ENCODE results near the gene ARHGAP26.

Gene ARHGAP26

DNA sequence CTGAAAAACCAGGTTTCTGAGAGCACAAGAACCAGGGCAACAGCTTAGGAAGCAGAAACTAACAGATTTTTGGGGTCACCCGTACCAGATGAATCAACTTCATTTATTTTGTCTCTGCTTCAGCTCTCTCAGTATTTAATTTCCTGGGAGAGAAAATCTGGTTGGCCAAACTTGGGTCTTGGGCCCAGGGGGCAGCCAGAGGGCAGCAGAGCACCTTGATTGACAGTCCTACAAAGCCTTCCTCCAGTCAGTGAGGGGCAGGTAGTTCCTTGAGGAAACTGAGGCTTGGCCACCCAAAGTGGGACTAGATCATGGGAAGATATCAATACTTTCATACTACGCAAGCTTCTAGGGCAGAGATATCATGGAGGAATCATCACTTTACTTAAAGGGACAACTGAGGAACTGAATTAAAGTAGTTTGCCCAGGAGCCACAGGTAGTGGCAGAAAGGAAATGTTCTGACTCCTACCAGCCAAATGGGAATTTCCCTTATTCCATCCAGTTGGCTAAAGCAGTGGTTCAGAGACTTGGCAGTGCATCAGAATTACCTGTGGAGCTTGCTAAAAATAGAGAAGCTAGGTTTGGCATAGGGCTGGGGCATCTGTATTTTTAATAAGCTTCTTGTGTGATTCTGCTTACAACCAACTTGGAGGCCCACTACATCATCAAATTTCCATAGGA is 21.5 kb upstream of the ARHGAP26 start:
- DNase-seq (ENCODE audit: low spot score) = peak; percentile 24

DNA sequence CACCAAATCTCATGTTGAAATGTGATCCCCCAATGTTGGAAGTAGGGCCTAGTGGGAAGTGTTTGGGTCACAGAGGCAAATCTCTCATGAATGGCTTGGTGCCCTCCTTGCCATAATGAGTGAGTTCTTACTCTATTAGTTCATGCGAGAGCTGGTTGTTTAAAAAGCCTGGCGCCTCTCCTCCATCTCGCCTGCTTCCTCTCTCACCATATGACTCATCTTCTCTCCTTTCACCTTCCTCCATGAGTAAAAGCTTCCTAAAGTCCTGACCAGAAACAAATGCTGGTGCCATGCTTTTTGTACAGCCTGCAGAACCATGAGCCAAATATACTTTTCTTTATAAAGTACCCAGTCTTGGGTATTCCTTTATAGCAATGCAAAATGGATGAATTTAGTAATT is 20.9 kb upstream of the ARHGAP26 start:
- no peak for DNase-seq (ENCODE audit: low spot score)

DNA sequence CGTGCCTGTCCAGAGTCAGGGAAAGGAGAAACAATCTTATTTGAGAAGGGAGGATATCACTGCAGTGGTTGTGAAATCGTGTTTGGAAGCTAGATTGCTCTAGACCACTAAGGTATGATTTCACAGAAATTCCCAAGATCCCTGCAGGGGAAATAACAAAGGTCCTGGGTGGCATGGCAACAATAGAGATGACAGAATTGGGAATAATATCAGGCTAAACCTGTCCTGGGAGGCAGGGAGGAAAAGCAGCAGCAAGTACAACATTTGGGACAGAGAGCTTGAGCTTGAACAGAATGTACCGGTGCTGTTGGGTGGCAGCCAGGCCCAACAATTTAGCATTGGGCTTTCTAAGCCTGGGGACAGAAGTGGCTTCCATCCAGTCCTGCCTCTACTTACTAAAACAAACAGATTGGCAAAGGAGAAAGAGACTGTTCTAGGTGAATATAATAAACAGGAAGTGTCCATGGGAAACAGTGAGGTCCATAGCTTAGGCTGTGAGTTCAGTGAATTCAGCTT is 17.0 kb upstream of the ARHGAP26 start:
- DNase-seq (ENCODE audit: low spot score) = no peak

GRCh38 chr5:142754031-142754430 is 16.1 kb upstream of the ARHGAP26 start:
- no peak for DNase-seq (ENCODE audit: low spot score)

DNA sequence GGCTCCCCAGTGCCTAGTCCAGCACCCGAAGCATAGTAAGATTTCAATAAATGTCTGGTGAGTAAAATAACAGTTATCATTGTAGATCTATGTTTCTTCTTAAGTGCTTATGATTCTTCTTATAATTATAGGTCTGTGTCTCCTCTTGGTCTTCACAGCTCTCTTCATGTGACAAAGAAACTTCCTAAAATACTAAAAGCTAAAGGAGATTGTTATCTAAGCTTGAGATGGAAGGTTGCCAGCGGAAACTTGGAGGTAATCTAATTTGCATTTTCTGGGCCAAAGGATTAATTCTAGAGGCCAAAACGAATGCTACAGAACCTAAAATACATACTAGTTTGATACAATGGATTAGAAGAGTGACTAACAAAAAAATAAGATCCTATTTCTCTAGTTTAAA is 13.6 kb upstream of the ARHGAP26 start:
- no peak for DNase-seq (ENCODE audit: low spot score)

DNA sequence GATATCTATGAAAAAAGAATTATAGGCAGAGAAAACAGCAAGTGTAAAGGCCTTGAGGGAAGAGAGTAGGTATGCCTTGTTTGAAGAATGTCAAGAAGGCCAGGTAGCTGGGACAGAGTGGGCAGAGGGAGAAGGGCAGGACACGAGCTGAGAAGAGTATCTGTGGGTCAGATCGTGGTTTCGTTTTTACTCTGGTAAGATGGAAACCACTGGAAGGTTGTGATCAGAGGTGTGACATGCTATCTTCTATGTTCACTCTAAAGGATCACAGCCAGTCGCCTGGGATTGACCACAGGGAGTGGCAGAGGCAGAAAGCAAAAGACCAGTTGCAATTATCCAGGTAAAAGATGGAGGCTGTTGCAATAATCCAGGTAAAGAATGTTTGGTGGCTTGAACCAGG is 12.6 kb upstream of the ARHGAP26 start:
- no peak for DNase-seq (ENCODE audit: low spot score)

GRCh38 chr5:142758062-142758795 is 11.9 kb upstream of the ARHGAP26 start:
- DNase-seq (ENCODE audit: low spot score) = no peak

- no peak for DNase-seq (ENCODE audit: low spot score)
Measured at GRCh38 chr5:142758796-142759145, 11.4 kb upstream of the ARHGAP26 start.

- DNase-seq (ENCODE audit: low spot score) = no peak
Measured at GRCh38 chr5:142763701-142764100, 6.5 kb upstream of the ARHGAP26 start.

GRCh38 chr5:142767178-142767577 is 3.0 kb upstream of the ARHGAP26 start:
- DNase-seq (ENCODE audit: low spot score) = no peak

GRCh38 chr5:142767911-142768310 is 2.3 kb upstream of the ARHGAP26 start:
- no peak for DNase-seq (ENCODE audit: low spot score)

DNA sequence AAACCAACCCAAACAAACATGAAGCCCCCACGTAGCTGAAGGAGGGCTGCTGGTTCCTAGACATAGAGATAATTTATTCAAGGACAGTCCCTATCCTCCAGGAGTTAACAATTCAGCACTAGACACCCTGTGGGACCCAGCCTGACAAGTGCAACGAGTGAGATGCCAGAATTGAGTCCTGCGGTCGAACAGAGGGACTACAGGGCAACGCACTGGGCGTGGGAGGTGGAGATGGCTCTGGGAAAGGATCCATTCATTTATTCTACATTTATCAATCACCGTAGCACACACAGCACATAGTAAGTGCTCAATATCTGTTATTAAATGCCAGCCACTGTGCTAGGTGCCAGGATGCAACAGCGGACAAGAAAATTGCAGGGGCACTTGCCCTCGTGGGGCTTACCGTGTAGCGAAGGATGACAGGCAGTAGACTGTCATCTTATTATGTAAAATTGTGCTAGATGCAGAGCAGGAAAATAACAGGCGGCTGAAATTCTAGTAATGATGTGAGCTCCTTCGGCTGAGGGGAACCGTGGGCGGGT is 855 bp upstream of the ARHGAP26 start:
- no peak for DNase-seq (ENCODE audit: low spot score)

- no peak for DNase-seq (ENCODE audit: low spot score)
Measured at GRCh38 chr5:142770650-142771609, 753 bp downstream of the ARHGAP26 start.

DNA sequence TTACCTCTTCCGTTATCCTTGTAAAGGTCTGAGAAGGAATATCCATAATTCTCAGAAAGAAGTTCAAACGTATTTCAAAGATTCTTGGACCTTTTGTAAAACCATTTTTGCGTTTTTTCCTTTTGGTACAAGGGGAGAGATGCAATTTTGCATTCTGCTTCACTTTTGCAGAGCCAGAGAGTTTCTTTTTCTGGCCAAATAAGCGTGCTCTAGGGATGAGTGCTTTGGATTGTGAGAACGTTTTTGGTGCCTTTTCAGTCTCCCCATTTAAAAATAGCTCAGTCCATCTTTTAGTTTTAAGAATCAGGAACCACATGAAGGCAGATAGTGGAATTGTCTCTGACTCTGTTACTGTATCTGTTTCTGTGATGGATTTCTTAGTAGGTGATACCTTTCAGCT is 1.5 kb downstream of the ARHGAP26 start:
- no peak for DNase-seq (ENCODE audit: low spot score)

DNA sequence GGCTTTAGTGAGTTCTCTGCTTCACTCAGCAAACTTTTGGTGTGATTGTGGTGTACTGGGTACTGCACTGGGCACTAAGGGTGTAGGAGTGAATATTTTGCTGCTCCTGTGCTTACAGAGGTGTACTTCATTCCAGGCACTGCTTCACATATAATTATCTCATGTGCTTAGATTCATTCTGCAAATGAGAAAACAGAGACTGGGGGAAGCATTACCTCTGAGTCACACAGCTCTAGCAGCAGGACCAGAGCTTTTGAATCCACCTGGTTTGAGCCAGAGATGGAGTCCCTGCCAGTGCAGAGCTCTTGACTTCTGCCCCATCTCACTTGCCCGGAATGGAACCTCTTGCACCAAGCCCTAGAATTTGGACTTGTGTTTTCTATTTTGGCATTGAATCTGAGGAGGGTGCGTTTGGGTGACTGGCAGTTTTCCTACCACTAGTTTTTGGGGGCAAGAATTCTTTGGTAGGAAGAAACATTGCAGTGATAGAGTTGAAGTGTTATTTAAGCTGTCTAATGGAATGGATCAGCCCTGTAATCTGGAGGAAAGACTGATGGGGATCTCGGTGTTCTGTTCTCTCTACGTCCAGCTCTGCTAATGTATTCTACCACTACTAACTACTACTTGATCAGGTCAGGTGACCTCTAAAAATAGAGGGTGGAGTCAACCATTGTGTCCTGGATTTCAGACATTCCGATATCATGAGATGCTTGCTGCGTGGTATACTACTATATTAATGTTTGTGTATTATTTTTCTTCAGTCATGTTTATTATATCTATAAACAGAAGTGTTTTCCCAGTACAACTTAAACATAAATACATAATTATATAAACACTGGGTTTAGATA is 2.5 kb downstream of the ARHGAP26 start:
- DNase-seq (ENCODE audit: low spot score) = no peak

- no peak for DNase-seq (ENCODE audit: low spot score)
Measured at GRCh38 chr5:142777099-142777498, 6.9 kb downstream of the ARHGAP26 start.

DNA sequence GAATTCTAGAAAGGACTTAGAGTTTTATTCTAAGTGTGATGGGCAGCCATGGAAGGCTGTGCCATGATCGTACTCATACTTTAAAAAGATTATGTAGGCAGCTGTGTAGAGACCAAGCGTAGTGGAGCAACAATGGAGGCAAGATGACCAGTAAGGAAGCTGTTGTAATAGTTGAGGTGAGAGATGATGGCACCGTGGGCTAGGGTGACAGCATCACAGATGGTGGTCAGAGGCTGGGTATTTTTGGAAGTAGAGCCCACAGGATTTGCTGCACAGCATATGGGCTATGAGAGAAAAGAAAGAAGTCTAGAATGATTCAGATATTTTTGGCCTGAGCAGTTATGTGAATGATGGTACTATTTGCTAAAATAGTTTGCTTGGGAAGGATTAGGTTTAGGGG is 7.7 kb downstream of the ARHGAP26 start:
- DNase-seq (ENCODE audit: low spot score) = no peak

DNA sequence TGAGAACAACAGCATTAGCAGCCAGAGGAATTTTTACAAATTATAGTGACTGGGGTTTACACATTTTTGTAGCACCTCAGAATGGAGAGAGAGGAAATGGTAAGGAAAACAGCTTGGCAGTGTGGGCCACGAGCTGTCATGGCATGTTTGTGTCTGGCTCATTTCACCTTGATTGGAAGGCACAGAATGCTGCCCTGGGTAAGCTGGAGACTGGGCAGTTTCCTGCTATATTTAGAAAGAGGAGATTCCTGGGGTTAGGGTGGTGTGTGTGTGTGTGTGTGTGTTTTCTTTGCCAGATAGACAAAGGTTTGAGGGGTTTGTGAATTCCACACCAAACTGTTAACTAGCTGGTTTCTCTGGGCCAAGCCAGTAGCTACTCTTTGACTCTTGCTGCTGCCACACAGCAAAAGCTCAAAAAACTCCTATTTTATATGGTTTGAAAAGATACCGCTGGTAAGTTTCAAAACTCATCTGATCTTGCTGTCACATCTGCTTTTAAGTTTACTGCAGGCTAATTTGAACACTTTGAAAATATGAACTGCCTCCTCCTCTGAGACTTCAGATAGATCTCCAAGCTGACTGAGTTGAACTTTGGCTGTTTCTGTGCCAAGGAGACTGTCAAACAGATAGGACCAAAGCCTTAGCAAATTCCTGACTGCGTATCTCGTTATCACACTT is 9.1 kb downstream of the ARHGAP26 start:
- DNase-seq (ENCODE audit: low spot score) = no peak

DNA sequence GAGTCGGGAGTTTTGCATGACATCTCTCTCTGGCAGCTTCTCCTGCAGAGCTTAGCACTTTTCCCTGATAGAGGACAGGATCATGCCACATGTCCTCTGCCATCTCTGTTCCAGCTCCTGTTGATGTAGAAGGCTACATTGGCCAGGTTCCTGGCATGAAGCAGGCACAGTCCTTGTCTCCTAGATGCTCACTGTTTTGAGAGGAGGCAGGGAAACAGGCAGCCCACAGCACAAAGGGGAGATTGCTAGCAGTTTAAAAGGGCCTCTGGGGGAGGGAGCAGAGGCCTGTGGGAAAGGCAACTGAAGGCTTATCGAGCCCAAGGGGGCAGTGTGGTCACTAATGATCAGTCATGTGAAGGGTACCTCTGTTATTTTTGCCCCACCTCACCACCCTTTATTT is 10.7 kb downstream of the ARHGAP26 start:
- no peak for DNase-seq (ENCODE audit: low spot score)

DNA sequence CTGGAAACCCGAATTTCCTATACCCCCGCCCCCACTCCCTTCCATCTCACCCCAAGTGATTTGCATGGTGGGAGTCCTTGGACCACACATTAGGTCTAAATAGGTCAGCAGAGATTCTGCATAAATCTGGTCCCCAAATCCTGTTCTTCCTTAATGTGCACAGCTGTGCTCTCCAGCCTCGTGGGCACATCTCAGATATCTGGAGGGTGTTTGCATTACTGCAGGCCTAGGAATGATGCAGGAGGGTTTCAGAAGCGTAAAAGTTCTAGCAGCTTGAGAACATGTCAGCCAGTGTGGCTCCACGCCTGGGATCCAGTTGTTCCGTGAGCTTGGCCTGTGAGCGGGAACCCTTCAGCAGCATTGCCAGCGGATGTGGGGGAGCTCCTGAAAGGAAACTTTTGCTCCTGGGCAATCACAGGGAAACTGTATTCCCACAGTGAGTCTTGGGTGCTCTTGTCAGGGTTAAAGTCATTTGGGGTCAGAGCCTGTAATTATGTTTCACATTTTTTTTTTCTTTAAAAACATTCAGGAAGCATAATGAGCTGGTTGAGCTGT is 12.9 kb downstream of the ARHGAP26 start:
- DNase-seq (ENCODE audit: low spot score) = no peak

Data from hematopoietic multipotent progenitor cell treated with erythropoietin and hydrocortisone succinate and interleukin-3 and kit ligand, for 17 days (in vitro differentiated cells).